ENCODE measurements around the gene CALR. TPM values are rescaled to one million over a fixed set of nuclear protein-coding genes. Genes with fewer than 3 reads are reported as not detected.

CALR gene
- total and polyA plus RNA-seq, 9 of the 15 experiments (the other 6 are each of a cell fraction or from before 2014, with no cell fraction given): 126 to 811 (median 642) TPM

DNA sequence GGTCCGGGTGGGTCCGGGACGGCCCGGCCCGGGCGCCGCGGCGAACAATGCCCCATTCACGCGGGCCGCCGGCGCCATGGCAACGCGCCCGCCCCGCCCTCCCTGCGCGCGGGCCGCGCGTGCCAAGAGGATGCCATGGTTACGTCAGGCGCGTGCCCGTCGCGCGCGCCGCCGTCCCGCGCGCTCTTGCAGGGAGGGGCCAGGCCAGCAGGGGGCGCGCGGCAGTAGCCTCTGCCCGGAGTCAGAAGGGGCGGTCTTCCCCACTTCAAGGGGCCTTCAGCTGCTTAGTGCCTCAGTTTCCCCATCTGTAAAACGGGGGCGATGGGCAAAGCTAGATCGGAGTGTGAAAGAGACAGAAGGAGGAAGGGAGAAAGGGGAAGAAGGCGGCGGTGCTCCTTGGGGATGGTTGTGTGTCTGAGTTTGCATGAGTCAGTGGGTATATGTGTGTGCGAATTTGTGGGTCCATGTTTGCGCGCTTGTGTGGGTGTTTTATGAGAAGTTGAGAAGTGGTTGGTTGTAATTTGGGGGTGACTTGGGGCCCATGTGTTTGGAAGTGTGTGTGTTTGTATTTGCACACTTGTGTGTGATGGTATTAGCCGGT, 45.2 kb downstream of the CALR start (continued):
- TF ChIP-seq, protein P1, sequence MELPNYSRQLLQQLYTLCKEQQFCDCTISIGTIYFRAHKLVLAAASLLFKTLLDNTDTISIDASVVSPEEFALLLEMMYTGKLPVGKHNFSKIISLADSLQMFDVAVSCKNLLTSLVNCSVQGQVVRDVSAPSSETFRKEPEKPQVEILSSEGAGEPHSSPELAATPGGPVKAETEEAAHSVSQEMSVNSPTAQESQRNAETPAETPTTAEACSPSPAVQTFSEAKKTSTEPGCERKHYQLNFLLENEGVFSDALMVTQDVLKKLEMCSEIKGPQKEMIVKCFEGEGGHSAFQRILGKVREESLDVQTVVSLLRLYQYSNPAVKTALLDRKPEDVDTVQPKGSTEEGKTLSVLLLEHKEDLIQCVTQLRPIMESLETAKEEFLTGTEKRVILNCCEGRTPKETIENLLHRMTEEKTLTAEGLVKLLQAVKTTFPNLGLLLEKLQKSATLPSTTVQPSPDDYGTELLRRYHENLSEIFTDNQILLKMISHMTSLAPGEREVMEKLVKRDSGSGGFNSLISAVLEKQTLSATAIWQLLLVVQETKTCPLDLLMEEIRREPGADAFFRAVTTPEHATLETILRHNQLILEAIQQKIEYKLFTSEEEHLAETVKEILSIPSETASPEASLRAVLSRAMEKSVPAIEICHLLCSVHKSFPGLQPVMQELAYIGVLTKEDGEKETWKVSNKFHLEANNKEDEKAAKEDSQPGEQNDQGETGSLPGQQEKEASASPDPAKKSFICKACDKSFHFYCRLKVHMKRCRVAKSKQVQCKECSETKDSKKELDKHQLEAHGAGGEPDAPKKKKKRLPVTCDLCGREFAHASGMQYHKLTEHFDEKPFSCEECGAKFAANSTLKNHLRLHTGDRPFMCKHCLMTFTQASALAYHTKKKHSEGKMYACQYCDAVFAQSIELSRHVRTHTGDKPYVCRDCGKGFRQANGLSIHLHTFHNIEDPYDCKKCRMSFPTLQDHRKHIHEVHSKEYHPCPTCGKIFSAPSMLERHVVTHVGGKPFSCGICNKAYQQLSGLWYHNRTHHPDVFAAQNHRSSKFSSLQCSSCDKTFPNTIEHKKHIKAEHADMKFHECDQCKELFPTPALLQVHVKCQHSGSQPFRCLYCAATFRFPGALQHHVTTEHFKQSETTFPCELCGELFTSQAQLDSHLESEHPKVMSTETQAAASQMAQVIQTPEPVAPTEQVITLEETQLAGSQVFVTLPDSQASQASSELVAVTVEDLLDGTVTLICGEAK (IDR thresholded peaks at IDR 0.05): no peak
- TF ChIP-seq, protein P1 (CRISPR knock-in tag; IDR thresholded peaks at IDR 0.05): no peak
- TF ChIP-seq ETS2 (tag; IDR thresholded peaks at IDR 0.05; ENCODE audit: borderline replicate concordance, poor library complexity, severe bottlenecking): no peak
- TF ChIP-seq ZBTB5 (IDR thresholded peaks at IDR 0.05): no peak
- TF ChIP-seq ESRRB (CRISPR knock-in tag; IDR thresholded peaks at IDR 0.05; ENCODE audit: borderline replicate concordance): no peak
- peak; percentile 25; the same call in 1 of the 2 replicates for TF ChIP-seq L3MBTL2 (IDR thresholded peaks at IDR 0.05)
- no peak for TF ChIP-seq PHB (CRISPR knock-in tag; IDR thresholded peaks at IDR 0.05)
- TF ChIP-seq FOXA3 (CRISPR knock-in tag; conservative IDR thresholded peaks at IDR 0.05 in 1 of 2, IDR thresholded peaks at IDR 0.05 in 1 of 2): no peak
- TF ChIP-seq TSC22D4 (tag; IDR thresholded peaks at IDR 0.05): no peak
- no peak for TF ChIP-seq PHF8 (IDR thresholded peaks at IDR 0.05; ENCODE audit: borderline replicate concordance, low read length)
- peak; percentile 63 for TF ChIP-seq DEAF1 (CRISPR knock-in tag; IDR thresholded peaks at IDR 0.05)
- TF ChIP-seq HOXB6 (CRISPR knock-in tag; IDR thresholded peaks at IDR 0.05; ENCODE audit: borderline replicate concordance): no peak
- no peak for TF ChIP-seq ZEB2 (IDR thresholded peaks at IDR 0.05)
